ENCODE data around the gene ACOT11. TPM values are rescaled to one million over a fixed set of nuclear protein-coding genes. Genes with fewer than 3 reads are reported as not detected.

The ACOT11 gene
- total RNA-seq, 1 donor from 2014 or later: 3.1 TPM

DNA sequence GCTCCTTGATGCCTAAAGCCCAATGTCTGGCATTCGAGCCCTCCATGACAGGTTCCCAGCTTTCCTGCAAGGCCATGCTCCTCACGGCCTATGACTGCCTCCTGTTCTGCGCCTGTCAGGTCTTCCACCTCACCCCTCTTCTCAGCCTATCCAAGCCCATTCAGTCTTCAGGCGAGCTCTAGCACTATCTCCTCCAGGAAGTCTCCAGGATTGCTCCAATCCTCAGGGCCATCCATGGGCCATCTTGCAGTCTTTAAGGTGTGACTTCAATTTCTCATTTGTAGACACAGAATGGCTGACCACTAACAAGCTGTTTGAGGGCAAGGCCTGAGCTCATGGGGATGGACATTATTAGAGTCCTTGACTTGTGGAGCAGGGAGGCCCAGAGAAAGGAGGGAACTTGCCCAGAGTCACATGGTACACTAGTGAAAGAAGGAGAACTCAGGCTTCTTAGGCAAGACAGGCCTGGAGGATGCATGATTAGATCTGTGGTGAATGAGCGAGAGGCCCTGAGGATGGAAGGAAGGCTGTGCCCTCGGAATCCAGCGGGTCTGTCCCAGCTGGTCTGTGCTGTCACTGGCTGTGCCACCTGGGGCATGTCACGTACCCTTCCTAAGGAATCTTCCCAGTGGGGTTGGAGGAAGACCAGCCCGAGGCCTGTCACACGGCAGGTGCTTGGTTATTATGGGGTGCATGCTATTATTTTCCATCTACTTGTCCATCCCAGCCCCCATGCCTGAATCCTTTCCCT is 1.2 kb upstream of the ACOT11 start:
- DNase-seq (ENCODE audit: low read depth, low spot score): no peak
- H3K36me3 Mint-ChIP-seq (ENCODE audit: low read depth): no peaks in the 10 kb centered on the region
- no peaks in the 10 kb centered on the region for H3K9me3 Mint-ChIP-seq
- no peak overlapping the region for H3K4me3 Mint-ChIP-seq
- peaks cover 2% of the 10 kb centered on the region for H3K27me3 Mint-ChIP-seq (ENCODE audit: low read depth)
- H3K4me1 Mint-ChIP-seq: peaks cover 20% of the 10 kb centered on the region
- H3K27ac Mint-ChIP-seq (ENCODE audit: unreplicated experiment): no peak overlapping the region
- TF ChIP-seq, protein P1, sequence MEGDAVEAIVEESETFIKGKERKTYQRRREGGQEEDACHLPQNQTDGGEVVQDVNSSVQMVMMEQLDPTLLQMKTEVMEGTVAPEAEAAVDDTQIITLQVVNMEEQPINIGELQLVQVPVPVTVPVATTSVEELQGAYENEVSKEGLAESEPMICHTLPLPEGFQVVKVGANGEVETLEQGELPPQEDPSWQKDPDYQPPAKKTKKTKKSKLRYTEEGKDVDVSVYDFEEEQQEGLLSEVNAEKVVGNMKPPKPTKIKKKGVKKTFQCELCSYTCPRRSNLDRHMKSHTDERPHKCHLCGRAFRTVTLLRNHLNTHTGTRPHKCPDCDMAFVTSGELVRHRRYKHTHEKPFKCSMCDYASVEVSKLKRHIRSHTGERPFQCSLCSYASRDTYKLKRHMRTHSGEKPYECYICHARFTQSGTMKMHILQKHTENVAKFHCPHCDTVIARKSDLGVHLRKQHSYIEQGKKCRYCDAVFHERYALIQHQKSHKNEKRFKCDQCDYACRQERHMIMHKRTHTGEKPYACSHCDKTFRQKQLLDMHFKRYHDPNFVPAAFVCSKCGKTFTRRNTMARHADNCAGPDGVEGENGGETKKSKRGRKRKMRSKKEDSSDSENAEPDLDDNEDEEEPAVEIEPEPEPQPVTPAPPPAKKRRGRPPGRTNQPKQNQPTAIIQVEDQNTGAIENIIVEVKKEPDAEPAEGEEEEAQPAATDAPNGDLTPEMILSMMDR (conservative IDR thresholded peaks at IDR 0.05): no peak

DNA sequence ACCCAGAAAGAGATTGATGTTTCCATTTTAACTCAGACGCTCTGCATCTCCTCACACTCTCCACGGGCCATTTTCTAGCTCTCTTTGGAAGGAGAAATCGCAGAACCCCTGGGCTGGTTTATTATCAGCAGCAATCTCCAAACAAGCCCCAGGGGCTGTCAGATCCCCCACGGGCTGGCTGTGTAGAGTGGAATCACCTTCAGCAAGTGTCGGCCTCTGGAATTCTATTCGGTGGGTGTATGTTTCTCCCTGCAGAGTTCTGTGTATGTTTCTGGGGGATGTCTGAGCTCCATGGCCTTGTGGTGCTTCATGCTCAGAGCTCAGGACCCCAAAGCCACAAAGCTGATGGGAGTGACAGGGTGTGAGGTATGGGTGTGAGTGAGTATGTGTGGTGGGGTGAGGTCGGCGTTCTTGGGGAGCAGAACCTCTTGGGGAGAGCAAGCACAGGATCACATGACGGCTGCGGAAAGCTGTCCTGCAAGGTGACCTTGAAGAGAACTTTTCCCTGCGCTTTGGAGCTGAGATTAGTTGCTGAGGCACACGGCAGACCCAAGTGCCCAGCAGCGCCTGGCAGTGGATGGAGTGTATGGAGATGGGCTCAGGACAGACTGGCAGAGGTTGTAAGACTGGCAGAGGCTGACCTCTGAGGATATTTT is 489 bp downstream of the ACOT11 start:
- Mint-ChIP-seq H3K9me3 (no peaks in the 10 kb centered on the region), H3K27ac (ENCODE audit: unreplicated experiment) (no peak overlapping the region), H3K27me3 (ENCODE audit: low read depth) (peaks cover 2% of the 10 kb centered on the region), H3K4me3 (no peak overlapping the region), H3K36me3 (ENCODE audit: low read depth) (no peaks in the 10 kb centered on the region), H3K4me1 (peaks cover 8% of the 10 kb centered on the region)
- TF ChIP-seq, protein P1 (conservative IDR thresholded peaks at IDR 0.05): no peak
- no peak for DNase-seq (ENCODE audit: low read depth, low spot score)

DNA sequence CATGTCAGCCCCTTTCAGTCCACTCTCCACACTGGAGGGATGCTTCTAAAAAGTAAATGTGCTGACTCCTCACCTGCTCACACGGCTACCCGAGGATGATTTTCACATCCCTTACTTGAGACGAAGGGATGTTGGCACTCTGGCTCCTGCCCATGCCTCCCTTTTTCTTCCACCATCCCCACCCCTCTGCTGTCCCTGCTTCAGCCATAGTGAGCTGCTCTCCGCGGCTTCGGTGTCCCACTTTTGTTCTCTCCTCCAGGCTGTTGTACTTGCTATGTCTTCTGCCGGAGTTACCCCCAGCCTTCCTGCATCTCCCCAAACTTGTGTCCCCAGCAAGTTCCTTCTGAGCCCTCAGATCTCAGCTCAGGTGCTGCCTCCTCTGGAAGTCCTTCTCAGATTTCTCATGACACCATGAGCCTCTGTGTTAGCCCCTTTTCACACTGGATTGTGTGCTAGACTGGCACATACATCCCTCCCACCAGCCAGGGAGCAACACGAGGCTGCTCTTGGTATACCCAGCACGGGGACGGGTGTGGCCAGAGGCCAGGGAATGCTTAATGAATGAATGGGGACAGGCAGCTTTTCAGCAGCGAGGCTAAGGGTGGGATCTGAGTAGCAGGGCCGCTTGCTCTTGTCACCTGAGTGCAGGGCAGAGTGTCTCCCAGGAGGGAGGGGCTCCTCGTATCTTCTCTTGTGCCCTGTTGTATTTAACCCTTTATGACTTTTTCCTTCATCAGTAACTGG is 1.3 kb downstream of the ACOT11 start:
- DNase-seq (ENCODE audit: low read depth, low spot score): no peak
- TF ChIP-seq, protein P1 (conservative IDR thresholded peaks at IDR 0.05): no peak
- Mint-ChIP-seq H3K9me3 (no peaks in the 10 kb centered on the region), H3K4me1 (no peaks in the 10 kb centered on the region), H3K27ac (ENCODE audit: unreplicated experiment) (no peak overlapping the region), H3K36me3 (ENCODE audit: low read depth) (peaks cover under 1% of the 10 kb centered on the region), H3K4me3 (no peak overlapping the region), H3K27me3 (ENCODE audit: low read depth) (peaks cover 2% of the 10 kb centered on the region)

DNA sequence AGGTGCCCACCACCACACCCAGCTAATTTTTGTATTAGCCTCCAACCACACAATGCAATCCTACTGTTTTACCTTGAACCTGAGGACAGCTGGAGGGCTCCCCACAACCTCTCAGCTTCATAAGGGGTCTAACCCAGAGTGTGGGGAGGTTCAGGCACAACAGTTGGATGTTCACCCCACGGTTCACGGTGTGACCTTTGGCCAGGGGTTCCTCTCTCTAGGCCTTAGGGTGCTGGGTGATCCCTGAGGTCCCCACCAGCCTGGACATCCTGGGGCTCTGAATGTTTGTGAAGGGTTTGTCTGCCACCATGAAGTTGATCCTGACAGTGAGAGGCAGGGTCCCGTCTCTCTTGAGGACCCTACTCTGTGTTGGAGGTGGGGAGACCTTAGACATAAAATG is 3.9 kb downstream of the ACOT11 start:
- peaks cover 4% of the 10 kb centered on the region for H3K36me3 Mint-ChIP-seq (ENCODE audit: low read depth)
- no peak for DNase-seq (ENCODE audit: low read depth, low spot score)
- H3K27me3 Mint-ChIP-seq (ENCODE audit: low read depth): peaks cover 2% of the 10 kb centered on the region
- H3K9me3 Mint-ChIP-seq: peaks cover 6% of the 10 kb centered on the region
- no peak overlapping the region for H3K27ac Mint-ChIP-seq (ENCODE audit: unreplicated experiment)
- H3K4me3 Mint-ChIP-seq: no peak overlapping the region
- TF ChIP-seq, protein P1 (conservative IDR thresholded peaks at IDR 0.05): no peak
- H3K4me1 Mint-ChIP-seq: no peaks in the 10 kb centered on the region

DNA sequence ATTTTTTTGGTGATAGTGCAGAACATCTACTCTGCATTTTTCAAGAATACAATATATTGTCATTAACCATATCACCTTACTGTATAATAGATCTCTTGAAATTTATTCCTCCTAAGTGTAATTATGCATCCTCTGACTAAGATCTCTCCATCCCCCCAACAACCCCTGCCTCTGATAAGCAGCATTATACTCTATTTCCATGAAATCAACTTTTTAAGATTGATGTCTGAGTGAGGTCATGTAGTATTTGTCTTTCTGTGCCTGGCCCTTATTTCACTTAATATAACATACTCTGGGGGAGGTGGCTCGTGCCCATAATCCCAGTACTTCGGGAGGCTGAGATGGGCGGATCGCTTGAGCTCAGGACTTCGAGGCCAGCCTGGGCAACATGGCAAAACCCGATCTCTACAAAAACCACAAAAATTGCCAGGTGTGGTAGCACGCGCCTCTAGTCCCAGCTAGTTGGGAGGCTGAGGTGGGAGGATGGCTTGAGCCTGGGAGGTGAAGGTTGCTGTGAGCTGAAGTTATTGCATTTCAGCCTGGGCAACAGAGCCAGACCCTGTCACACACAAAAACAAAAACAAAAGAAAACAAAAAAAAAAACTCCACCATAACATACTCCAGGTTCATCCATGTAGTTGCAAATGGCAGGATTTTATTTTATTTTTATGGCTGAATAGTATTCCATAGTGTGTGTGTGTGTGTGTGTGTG is 5.7 kb downstream of the ACOT11 start:
- Mint-ChIP-seq H3K4me3 (no peak overlapping the region), H3K27ac (ENCODE audit: unreplicated experiment) (no peak overlapping the region), H3K4me1 (no peaks in the 10 kb centered on the region), H3K9me3 (peaks cover 6% of the 10 kb centered on the region), H3K36me3 (ENCODE audit: low read depth) (peaks cover 4% of the 10 kb centered on the region), H3K27me3 (ENCODE audit: low read depth) (peaks cover 2% of the 10 kb centered on the region)
- no peak for DNase-seq (ENCODE audit: low read depth, low spot score)
- TF ChIP-seq, protein P1 (conservative IDR thresholded peaks at IDR 0.05): no peak
